Globus pallidus (tissue), 1 donor: ENCODE data around the gene GIPC2.

ENCODE experiments used
- DNase-seq: peaks from one replicate; pipeline ENCODE4 v3.0.0-alpha.2; 2015; ENCODE audit warnings: low spot score

Gene GIPC2

DNA sequence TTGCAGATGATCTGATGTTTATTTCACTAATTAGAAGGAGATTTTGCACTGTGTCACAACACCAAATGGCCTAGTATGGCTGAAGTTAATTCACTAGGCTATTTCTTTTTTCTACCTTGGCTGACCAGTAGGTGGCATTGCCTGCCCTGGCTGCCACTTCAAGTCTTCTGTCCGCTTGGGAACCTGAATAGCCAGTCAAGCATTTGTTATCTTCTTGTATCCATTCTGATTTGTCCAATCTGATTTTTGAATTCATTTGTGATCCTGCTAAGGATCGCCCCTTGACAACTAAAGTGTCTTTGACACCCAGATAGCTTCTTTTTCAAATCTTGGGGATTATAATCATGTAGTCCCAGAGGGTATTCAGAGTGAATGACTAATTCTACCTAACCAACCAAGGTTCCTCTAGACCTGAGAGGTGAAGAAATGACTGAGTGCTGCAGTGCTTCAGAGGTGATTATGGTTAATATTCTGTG lies 99.4 kb downstream of the GIPC2 start:
- peak; percentile 58 for DNase-seq

DNA sequence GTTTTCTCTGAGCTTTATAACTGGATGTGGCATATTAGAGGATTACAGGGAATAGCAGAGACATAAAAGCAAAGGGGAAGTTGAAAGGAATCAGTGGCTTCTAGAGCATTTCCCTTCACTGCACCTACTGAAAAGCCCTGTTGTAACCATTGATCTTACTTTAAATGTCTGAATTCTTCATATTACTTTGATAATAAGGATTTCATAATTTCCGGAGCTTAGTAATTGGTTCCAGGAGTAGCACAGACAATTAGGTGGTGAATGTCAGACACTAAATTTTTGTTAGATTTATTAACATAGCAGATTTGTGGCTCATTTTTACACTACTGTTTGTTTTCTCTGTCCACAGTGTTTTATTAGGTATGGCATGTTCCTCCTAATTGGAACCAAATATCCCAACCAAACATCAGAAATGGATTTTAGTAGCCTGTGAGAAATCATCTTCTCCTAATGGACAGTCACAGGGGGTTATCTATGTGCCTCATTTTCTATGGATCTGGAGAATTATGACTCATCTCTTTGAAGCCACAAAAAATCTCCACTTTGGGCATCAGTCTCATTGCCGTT lies 100.5 kb downstream of the GIPC2 start:
- DNase-seq = no peak

- no peak for DNase-seq
Measured at GRCh38 chr1:78147031-78147430, 101.3 kb downstream of the GIPC2 start.

GRCh38 chr1:78153092-78153736 lies 107.4 kb downstream of the GIPC2 start:
- DNase-seq = no peak

GRCh38 chr1:78155121-78155520 lies 109.4 kb downstream of the GIPC2 start:
- no peak for DNase-seq

GRCh38 chr1:78156805-78157521 lies 111.2 kb downstream of the GIPC2 start:
- DNase-seq = no peak

- no peak for DNase-seq
Measured at GRCh38 chr1:78165816-78166215, 120.0 kb downstream of the GIPC2 start.

DNA sequence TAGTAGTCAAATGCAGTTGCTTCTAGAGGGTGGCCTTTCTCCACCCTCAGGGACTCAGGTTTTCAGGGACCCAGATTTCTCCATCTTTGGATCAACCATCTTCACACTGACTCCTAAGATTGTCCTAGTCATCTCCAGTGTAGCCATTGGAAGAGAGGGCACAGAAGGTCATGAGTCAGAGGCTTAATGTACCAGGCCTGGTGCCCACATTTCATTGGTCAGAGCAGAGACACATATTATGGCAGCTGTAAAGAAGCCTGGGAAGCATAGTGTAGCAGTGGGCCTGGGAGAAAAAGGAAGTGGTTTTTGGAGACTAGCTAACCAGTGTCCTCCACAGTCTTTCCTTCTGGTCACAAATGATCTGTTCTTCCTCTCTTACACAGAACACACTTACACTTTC lies 122.5 kb downstream of the GIPC2 start:
- no peak for DNase-seq

DNA sequence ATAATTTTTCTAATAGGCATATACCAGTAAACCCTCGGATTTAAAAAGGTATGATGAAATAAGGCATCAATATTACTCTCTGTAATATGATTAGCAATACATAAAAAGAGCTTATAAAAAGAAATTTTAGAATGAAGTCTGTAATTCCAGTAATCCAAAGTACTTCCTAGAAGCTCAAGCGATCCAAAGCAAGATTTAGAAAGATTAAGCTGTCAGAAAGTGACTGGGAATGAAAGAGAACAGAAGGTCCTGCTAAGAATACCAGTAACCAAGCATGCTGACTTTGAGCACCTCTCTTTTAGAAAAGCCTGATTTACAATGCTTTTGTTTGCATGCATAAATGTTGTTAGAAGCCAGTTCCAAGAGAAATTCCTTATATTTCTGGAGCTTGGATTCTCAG lies 125.1 kb downstream of the GIPC2 start:
- DNase-seq = no peak

GRCh38 chr1:78171736-78172590 lies 126.2 kb downstream of the GIPC2 start:
- DNase-seq = no peak

DNA sequence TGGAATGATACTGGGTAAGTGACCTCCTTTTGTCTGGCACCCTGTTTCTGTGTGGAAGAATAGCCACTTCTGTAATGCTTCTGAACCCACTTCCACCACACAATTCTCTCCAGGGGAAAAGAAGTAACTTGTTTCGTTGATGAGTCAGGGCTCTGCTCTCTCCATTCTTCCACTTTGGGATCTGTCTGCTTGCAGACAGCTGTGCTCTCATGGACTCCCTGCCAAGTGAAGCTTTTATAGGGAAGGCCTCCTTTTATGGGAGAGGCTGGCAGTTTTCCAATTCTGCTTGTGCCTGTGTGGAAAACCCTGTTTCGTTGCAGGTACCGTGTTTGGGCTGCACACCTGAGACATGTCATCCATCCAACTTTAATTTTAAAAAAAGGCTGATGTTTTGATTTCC lies 130.7 kb downstream of the GIPC2 start:
- DNase-seq = no peak

DNA sequence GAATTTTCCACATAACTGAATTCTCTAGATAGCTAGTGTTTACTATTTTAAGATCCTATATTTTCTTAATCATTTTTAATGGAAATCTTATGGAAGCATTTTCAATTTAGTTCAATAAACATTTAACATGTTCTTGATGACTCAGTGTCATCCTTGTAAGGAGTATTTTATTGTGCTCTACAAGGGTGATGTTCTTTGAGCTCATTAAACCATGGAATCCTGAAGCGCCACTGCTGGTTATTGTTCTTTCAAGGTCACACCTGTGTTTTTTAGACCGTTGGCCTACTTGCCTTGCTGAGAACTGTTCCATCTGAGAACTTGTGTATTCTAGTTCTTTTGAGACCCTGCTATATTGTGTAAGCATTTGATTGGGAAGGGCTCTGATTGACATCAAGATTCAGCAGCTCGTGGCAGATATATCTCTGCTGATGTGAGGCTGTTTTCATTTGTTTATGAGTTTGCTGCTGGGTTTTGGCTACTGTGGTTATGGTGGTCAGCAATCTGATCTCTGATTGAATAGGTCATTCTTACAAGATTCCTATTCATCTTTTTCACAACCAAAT lies 132.0 kb downstream of the GIPC2 start:
- no peak for DNase-seq

- DNase-seq = no peak
Measured at GRCh38 chr1:78178816-78179215, 133.1 kb downstream of the GIPC2 start.

GRCh38 chr1:78184460-78185072 lies 138.8 kb downstream of the GIPC2 start:
- DNase-seq = no peak
